NCI-H82 treated with DMSO at 0.1 percent for 48 hours (cell line): Measurements from ENCODE around the gene WWC1.
"Not testable (repeated sequence)": the region's sequence is repeated elsewhere in the genome, so short reads cannot be mapped to it uniquely, and the experiment has no call there.

Experiments
- DNase-seq: peaks from one replicate; lab custom pipeline; 2025; ENCODE audit not compliant: unreplicated experiment; lab: John Stamatoyannopoulos, UW

The WWC1 gene

GRCh38 chr5:168434001-168434400 is 142.6 kb downstream of the WWC1 start:
- DNase-seq: peak; percentile 66

GRCh38 chr5:168434746-168435321 is 143.4 kb downstream of the WWC1 start:
- DNase-seq: no peak

- not testable (repeated sequence) for DNase-seq
Measured at GRCh38 chr5:168435340-168435739, 143.9 kb downstream of the WWC1 start.

GRCh38 chr5:168438349-168438748 is 146.9 kb downstream of the WWC1 start:
- no peak for DNase-seq

GRCh38 chr5:168443533-168443932 is 152.1 kb downstream of the WWC1 start:
- DNase-seq: no peak

GRCh38 chr5:168443950-168444700 is 152.7 kb downstream of the WWC1 start:
- no peak for DNase-seq

- DNase-seq: no peak
Measured at GRCh38 chr5:168446983-168447619, 155.7 kb downstream of the WWC1 start.

GRCh38 chr5:168447808-168448207 is 156.4 kb downstream of the WWC1 start:
- no peak for DNase-seq

GRCh38 chr5:168449166-168449565 is 157.7 kb downstream of the WWC1 start:
- DNase-seq: no peak

GRCh38 chr5:168451565-168451964 is 160.1 kb downstream of the WWC1 start:
- DNase-seq: no peak

- no peak for DNase-seq
Measured at GRCh38 chr5:168455201-168455600, 163.8 kb downstream of the WWC1 start.

GRCh38 chr5:168457542-168457941 is 166.1 kb downstream of the WWC1 start:
- DNase-seq: no peak

- no peak for DNase-seq
Measured at GRCh38 chr5:168460606-168461005, 169.2 kb downstream of the WWC1 start.

- no peak for DNase-seq
Measured at GRCh38 chr5:168463081-168463480, 171.6 kb downstream of the WWC1 start.

GRCh38 chr5:168464214-168464613 is 172.8 kb downstream of the WWC1 start:
- DNase-seq: no peak

GRCh38 chr5:168464641-168465040 is 173.2 kb downstream of the WWC1 start:
- no peak for DNase-seq

- peak; percentile 40 for DNase-seq
Measured at GRCh38 chr5:168467755-168468330, 176.4 kb downstream of the WWC1 start.

- no peak for DNase-seq
Measured at GRCh38 chr5:168468836-168469235, 177.4 kb downstream of the WWC1 start.

- DNase-seq: no peak
Measured at GRCh38 chr5:168469816-168470215, 178.4 kb downstream of the WWC1 start.

- no peak for DNase-seq
Measured at GRCh38 chr5:168471785-168472184, 180.3 kb downstream of the WWC1 start.

GRCh38 chr5:168472329-168472728 is 180.9 kb downstream of the WWC1 start:
- DNase-seq: no peak

- DNase-seq: no peak
Measured at GRCh38 chr5:168474319-168474718, 182.9 kb downstream of the WWC1 start.
